Stimulated activated CD4-positive, alpha-beta T cell treated with anti-CD3 and anti-CD28 coated beads, Interleukin-15, amount 100 ng/mL, for 48 hours (primary cell): ENCODE results near the gene BPIFA1.

ENCODE experiments used
- DNase-seq, 2 donors: peaks; one replicate each; pipeline ENCODE4 v3.0.0-alpha.2; 2020; ENCODE audit warnings: low read depth in 2 of 2

BPIFA1 gene

DNA sequence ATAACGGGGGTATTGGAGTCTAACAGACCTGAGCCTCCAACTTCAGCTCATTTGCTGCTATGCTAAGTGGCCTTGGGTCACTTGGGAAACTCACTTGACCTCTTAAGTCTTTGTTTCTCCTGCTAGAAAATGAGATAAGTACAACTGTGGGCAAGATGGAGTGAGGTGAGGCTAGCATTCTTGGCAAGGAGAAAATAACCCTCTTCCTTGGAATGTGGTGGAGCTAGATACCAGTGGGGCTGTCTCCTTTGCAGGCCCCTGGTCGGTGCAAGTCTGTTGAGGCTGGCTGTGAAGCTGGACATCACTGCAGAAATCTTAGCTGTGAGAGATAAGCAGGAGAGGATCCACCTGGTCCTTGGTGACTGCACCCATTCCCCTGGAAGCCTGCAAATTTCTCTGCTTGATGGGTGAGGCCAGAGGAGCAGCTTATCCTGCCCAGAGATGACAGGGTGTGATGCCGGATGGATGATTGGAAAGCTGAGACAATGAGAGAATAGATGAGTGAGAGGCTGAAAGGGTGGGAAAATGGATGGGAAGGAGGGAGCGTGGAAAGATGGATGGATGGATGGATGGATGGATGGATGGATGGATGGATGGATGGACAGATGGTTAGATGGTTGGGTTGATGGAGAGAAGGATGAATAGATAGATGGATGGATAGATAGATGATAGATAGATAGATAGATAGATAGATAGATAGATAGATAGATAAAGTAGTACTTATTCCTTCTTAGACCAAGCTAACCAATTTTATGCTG, 4.4 kb downstream of the BPIFA1 start:
- DNase-seq: no peak

DNA sequence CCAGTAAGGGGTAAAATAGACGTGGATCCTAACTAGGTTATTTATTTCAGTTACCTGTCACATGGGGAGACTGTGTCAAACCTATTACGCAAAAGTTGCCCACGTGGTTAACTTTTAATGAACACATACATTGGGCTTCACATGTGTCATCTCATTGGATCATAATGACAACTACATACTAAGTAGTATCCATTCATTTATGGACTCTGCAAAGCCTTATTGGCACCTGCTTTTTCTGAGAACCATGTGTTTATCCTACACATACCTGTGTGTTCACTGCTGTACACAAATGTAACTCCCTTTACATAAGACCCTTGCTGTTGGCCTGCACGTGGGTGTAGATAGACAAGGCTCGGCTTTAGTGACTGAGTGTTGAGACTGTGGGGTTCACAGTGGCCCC, 5.1 kb downstream of the BPIFA1 start:
- no peak for DNase-seq

DNA sequence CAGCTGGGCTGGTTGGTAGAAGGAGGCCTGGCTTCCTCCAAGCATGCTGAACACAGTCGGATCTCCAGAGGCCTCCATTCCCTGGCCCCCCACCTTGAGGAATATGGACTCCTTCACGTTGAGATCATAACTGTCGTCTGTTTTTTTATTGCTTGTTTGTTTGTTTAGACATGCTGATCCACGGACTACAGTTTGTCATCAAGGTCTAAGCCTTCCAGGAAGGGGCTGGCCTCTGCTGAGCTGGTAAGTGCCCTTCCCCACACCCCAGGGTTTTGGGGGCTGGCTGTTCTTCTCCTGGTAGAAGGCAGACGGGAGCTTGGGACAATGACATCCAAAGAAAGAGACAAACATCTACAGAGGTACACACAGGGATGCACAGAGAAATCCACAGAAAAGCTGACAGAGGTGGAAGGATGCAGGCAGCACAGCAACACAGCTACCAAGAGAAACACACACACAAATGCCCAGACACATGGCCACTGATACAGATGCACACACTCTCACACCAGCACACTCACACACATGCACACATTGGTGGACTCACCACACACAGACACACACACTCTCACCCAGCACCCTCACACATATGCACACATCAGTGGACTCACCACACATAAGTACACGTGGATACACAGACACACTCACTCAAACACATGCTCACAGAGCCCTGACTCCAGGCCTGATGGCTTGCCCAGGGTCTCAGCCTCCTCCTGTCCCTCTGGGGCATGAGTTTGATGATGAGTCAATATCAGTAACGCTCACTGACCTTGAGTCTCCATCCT, 6.7 kb downstream of the BPIFA1 start:
- DNase-seq: no peak

DNA sequence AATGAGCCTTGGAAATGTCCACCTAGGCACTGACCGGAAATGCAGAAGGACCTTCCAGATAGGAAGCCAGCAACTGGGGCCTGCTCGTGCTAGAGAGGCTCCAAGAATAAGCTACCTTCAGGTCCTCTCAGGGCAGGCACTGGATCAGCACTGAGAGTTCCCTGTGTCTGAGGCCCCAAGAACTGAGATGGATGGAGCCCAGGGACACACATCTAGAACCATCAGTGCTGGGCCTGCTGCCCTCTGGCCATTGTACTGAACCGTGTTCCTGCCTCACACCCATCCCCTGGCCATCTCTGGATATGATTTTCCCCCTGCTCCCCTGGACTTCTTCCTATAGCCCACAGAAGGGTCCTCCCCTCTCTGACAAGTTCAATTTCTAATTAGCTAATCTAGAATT, 10.3 kb downstream of the BPIFA1 start:
- no peak for DNase-seq

DNA sequence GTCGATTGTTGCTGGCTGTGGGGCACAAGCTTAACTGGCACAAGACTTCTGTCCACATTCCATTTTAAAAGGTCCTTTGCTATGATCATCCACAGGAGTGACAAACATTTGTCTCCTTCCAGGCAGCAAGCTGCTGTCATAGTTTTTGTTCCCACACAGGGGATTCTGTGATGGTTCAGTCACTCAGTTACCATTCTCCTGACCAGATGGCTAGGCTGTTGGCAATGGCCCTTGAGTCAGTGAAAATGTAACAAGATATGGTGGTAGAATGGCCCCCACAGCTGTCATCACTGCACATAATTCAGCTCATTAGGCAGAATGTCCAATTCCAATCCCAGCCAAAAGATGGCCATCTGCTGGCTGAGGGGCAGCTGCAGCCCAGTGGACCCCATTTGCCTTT, 13.7 kb downstream of the BPIFA1 start:
- no peak for DNase-seq

DNA sequence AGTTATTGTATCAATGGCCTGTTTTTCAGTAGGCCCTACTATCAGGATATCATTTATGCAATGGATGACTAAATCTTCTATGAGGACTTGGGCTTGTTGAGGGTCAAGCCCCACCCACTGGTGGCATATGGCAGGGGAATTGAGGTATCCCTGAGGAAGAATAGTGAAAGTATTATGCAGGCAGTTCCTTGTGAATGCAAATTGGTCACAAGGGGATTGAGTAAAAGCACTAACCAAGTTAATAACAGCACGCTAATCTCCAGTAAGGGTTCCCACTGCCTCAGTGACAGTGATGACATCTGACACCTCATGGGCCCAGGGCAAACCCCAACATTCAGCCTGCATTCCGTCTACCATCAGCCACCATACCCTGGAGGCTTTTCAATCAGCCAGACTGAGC, 14.9 kb downstream of the BPIFA1 start:
- no peak for DNase-seq

DNA sequence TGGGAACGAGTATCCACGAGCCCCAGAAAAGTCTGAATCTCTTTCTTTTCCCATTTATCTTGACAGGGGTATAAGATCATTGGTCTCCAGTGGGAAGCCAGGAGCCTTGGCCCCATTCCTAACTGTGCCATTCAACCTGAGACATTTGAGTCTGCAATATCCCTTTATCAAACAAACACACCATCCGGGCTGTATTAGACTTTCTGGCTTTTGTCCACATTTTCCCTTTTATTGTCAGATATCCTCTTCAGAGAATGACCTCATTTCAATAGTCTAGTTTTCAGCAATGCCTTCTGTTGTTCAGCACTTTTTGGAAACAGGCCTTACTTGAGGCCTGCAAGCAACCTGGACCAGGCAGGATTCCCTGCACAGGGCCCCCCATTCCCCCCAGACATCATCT, 15.7 kb downstream of the BPIFA1 start:
- no peak for DNase-seq

DNA sequence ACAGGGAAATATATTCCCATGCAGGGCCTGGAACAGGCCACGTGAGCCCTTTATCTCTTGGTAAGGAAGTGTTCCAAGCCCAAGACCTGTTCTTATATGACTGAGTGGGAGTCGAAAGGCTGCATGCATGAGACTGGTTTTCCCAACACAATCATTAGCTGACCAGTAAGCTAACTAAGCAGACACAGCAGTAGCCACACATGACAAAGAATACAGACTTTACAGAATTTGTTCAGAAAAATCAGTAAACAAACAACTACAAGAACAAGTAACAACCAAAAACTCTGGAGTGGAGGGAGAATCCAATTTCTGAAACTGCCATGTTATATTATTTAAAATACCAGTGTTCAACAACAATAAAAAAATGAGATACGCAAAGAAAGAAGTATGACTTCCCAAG, 16.7 kb downstream of the BPIFA1 start:
- DNase-seq: no peak

DNA sequence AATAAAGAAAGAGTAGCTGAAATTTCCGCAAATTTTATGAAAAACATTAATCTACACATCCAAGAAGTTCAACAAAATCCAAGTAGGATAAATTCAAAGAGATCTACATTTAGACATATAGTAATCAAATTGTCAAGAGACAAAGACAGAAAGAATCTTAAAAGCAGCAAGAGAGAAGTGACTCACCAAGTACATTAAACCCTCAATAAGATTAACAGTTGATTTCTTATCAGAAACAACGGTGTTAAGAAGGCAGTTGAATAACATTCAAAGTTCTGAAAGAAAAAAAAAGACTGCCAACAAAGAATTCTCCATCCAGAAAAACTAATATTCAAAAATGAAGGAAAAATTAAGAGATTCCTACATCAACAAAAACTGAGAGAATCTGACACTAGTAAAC, 19.2 kb downstream of the BPIFA1 start:
- DNase-seq: no peak

DNA sequence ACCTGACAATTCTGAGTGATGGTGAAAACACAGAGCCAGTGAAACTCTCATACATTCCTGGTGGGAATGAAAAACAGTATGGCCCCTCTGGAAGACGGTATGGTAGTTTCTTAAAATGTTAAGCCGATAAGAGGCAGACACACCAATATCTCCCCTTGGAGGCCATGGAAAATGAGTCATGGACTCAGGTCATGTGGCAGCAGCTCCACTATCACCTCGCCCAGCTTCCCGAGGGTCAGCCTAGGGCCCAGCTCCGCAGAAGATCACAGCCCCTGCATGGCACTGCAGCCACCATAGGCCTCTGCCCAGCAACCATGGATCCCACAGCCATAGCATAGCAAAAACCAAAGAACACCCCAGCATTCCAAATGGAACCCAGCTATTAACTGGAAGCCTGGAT, 21.4 kb downstream of the BPIFA1 start:
- DNase-seq: no peak

DNA sequence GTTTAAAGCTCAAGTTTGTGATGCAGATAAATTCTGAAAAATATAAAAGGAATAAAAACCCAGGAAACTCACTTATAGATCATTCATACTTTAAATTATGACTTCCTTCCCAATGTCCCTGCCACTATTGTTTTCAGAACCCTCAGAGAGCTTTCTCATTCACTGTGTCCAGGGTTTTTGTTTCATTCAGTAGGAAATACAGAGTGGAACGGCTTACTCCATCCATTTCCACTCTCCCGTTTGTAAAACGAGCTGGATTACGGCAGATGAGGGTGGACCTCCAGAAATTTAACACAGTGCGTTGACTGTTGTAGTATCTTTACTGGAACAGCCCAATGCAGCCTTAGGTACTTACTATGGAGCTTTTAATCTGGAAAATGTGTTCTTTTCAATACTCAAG, 23.6 kb downstream of the BPIFA1 start:
- no peak for DNase-seq

DNA sequence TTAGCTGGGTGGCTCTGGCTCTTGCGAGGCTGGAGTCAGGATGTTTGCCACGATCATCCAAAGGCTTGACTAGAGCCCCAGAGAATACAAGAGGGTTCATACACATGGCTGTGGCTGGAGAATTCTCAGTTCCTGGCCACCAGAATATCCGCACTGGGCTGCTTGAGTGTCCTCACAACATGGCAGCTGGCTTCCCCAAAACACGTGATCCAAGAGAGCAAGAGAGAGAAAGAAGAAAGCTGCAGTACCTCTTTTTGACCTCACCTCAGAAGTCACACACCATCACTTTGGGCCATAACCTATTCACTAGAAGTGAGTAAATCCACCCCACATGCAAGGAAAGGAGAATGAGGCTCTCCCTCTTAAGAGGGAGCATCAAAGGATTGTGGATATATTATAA, 25.7 kb downstream of the BPIFA1 start:
- DNase-seq: no peak

DNA sequence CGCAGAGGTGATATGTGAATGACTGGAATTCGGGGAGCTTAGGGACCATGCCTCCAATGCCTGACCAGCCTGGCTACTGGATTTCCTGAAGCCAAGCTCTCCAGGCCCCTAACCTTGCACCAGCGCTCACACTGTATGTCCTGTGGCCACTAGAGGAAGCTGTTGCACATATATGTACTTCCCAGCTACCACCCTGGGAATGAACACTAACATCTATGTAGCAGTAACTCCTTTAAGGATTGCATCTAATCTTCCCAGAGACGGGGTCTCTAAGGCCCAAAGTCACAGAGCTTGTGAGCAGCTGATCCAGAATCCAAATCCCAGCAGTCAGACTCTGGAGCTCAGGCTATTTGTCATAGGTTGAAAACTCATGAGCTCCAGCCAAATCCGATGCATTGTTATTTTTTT, 26.9 kb downstream of the BPIFA1 start:
- DNase-seq: peak in 1 of 2 donors; percentile 15

DNA sequence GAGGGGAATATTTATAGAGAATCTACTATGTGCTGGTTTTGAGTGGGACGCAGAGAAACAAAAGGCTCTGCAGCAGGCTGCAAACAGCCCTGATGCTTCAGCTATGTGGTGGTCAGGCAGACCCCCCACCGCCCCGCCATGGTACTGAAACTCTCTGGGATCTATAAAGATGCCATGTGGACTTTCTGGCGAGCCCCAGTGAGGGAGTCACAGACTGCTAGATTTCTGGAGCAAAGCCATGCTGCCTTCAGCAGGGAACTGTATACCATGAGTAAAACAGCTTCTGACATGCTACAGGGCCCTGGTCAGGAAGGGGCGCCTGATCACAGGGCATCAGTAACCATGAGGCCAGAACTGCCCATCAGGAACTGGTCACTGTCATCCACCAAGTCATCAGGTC, 28.0 kb downstream of the BPIFA1 start:
- no peak for DNase-seq

DNA sequence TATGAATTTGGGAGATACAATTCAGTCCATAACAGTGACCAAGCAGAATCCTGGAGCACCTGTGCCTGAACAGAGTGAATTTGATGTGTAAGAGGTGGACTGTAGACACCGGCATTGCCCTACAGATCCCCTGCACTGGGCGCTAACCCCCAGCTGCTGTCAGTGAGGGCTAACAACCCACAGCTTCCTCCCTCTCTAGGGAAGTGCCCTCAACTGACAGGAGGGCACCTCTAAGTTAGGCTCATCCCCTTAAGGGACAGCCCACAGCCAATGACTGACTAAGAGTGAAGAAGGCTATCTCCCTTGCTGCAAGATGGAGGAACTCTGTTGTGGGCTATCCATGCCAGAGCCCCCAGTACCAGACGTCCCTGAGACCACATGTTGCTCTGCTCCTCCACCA, 31.9 kb downstream of the BPIFA1 start:
- DNase-seq: no peak

DNA sequence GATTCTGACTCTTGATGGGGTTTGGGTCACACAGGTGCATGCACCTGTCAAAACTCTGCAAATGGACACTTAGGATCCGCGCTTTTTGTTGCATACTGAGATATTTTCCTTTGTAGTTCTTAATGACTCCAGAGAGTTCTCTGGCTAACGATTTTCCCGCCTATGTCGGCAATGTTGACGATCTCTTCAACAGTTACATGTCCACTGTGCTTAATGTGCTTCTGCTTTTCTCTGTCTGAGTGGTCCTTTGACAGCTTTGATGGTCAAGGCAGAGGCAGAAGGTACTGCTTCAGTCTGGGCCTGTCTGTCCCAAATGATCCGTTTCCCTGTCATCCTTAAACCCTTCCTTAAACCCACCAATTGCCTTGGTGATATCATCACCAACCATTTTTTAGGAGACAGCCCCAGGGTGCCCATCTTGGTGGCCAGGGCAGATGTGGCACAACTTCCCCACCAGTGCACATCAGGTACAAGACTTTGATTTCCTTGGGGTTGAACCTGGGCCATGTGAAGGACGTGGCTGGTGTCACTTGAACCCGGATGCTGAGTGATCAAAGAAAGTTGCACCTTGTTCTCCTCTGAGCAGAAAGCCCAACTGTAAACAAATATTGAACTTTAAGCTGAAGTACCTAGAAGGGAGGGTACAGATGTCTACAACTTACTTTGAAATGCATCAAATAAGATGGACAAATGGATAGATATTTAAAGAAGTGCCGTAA, 36.5 kb downstream of the BPIFA1 start:
- DNase-seq: no peak

DNA sequence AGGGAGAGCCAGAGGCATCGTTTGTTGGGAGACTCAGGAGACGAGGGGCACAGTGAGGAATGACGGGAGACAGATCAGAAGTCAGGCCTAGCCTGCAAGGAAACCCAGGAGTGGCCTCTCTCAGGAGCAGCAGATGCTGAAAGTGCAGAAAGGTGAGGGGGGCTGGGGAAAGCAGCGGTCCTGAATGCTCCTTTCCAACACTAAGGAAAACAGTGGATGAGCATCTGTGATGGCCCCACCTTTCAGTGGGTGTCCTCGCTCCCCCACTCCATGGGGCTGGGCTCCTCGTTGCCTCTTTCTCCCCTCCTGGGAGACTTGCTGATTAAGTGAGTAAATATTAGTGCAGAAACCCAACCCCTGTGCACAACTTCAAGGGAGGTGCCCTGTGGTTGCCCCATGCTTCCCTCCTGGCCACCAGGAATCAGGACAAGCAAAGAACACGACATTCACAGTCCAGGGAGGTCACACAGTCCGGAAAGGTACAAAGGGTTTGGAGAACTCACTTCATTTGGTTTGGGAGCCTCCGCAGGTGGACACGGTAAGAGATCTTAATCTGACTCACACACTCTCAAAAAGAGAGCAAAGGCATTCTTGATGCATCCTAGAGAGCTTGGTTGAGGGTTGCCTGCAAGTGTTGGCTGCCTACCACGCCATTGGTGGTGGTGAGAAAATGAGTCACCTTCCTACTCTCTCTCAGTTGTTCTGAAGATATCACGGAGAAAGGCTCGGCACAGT, 37.5 kb downstream of the BPIFA1 start:
- peak in 1 of 2 donors; percentile 14 for DNase-seq

DNA sequence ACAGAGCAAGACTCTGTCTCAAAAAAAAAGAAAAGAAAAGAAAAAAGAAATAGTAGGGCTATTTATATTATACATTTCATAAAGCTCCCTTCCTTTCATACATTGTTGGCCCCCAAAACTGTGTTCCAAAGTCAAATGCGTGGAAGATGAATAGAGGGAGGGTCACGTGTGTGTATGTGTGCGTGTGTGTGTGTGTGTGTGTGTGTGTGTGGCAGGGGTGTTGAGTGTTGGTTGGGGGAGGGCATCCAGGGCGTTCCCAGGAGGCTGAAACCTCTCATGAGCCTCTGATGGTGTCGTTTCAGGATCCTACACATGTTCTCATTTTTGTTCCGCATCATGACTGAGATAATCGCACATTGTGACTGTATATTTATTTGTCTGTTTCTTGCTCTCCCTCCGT, 39.4 kb downstream of the BPIFA1 start:
- DNase-seq: no peak

DNA sequence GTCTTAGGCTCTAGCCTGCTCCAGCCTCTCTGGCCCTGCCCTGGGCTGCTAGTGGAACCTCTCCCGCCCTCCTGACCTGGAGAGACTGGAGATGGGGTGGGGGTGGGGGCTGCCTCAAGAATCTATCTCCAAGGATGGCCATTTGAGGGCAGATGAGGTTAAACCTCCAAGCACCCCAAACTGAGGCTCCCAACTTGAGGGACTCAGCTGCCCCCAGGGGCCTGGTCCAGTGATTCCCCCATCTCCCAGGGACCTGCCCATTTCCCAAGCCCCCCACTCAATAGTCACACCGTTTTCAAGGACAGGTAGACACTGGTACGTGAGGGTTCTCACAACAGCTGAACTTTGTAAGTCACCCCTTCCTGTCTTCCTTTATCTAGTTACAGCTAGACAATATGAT, 40.1 kb downstream of the BPIFA1 start:
- no peak for DNase-seq

DNA sequence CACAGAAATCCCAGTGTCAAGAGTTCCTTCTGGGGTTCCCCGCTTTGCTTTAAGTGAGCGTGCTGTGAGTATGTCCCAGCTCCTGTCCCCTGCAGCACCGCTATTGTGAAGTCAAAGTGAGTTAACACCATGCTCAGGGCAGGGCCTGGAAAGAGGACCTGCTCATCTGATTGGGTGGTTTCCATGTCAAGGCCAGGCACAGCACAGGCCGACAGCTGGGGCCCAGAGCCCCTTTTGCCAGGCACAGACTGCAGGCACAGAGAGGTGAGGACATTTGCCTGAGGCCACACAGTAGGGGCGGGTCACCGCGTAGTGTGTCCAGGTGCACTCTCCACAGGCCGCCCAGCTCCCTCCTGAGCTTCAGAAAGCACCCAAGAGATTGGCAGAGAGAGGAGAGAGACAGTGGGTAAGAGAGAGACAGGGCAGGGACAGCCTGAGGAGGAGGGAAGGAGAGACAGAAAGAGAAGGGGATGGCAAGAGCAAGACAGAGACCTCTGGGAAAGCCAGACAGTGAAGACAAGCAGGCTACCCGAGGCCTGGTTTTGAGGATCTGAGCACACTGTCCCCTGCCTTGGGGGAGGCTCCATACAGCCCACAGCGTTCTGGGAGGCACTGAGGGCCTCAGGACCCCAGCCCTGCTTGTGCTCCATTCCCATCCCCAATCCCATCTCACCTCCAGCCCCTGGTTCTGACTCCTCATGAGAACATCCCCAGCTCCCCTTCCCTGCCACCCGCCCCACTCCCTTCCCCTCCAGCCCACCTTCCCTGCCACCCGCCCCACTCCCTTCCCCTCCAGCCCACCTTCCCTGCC, 40.7 kb downstream of the BPIFA1 start:
- no peak for DNase-seq
